ENCODE data around the gene SLC35D1. TPM values are rescaled to one million over a fixed set of nuclear protein-coding genes. Genes with fewer than 3 reads are reported as not detected.

The SLC35D1 gene
- total and polyA plus RNA-seq, 9 of the 15 experiments (the other 6 are each of a cell fraction or from before 2014, with no cell fraction given): 2.3 to 10.4 (median 6.4) TPM

DNA sequence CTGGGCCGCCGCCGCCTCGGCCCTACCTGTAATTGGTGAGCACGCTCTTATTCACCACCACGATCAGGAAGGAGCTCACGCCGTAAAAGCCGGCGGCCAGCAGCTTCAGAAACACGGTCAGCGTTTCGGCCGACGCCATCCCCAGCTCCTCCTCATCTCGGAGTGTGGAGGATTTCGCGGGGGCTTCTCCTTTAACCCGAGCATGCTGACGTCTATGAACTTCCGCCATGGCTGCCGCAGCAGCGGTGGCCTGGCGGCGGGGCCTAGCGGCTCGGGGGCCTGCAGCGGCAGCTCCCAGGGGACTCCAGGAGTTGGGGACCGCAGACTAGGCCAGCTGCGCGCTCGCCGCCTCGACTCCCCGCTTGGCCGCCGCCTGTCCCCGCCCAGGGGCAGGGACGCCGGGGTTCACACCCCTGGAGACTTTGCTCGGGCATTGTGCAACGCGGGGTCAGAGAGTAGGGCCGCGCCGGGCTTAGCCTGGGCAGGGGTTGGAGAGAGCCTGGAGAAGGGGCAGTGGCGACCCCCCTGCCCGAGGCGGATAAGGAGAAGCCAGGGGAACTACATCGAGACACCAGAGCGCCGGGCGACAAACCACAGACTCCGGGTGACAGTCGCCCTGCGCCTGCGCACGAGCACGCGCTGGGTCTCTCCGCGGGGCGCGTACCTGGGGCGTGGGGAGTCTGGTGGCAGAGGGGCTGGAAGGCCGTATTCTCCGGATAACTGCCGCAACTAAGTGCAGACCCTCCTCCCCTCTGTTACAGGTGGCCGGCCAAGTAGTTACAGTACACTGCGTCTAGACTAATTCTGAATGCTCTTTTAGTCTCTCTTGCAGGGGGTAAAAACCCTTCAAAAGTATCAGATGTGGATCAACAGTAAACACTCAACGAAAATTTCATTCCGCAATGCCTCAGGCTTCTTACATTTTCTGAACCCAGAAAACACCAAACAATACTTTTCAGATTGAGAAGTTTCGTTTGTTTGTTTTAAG, at the start of gene SLC35D1 (continued):
- TF ChIP-seq, protein P1, sequence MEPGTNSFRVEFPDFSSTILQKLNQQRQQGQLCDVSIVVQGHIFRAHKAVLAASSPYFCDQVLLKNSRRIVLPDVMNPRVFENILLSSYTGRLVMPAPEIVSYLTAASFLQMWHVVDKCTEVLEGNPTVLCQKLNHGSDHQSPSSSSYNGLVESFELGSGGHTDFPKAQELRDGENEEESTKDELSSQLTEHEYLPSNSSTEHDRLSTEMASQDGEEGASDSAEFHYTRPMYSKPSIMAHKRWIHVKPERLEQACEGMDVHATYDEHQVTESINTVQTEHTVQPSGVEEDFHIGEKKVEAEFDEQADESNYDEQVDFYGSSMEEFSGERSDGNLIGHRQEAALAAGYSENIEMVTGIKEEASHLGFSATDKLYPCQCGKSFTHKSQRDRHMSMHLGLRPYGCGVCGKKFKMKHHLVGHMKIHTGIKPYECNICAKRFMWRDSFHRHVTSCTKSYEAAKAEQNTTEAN (CRISPR knock-in tag; IDR thresholded peaks at IDR 0.05): no peak
- no peak for TF ChIP-seq HCFC1 (IDR thresholded peaks at IDR 0.05; ENCODE audit: low read depth, low read length)
- no peak for TF ChIP-seq NFE2L1 (tag; IDR thresholded peaks at IDR 0.05; ENCODE audit: borderline replicate concordance, low read depth)
- TF ChIP-seq POU5F1 (IDR thresholded peaks at IDR 0.05; ENCODE audit: borderline replicate concordance, low read depth, low read length, partially characterized antibody): no peak
- peak; percentile 40; the same call in 1 of the 2 replicates for TF ChIP-seq SMAD4 (CRISPR knock-in tag; conservative IDR thresholded peaks at IDR 0.05)
- no peak for TF ChIP-seq NCOA4 (IDR thresholded peaks at IDR 0.05; ENCODE audit: partially characterized antibody)
- peak; percentile 49 for TF ChIP-seq ATF7 (IDR thresholded peaks at IDR 0.05)
- TF ChIP-seq SAFB (IDR thresholded peaks at IDR 0.05; ENCODE audit: borderline replicate concordance, low read depth, low read length): no peak
- TF ChIP-seq NCOA6 (IDR thresholded peaks at IDR 0.05): peak; percentile 40; the same call in 1 of the 2 replicates
- TF ChIP-seq RCOR1 (IDR thresholded peaks at IDR 0.05; ENCODE audit: borderline replicate concordance in 1 of 2, low read depth in 2 of 2, low read length in 2 of 2): no peak
- TF ChIP-seq MAZ (CRISPR knock-in tag; conservative IDR thresholded peaks at IDR 0.05 in 1 of 2, IDR thresholded peaks at IDR 0.05 in 1 of 2): peak; percentile 49 to 71; a peak in 3 of 4 replicates
- TF ChIP-seq ZNF76 (CRISPR knock-in tag; IDR thresholded peaks at IDR 0.05; ENCODE audit: borderline replicate concordance): peak; percentile 83
- TF ChIP-seq BACH1 (tag; IDR thresholded peaks at IDR 0.05): no peak
- no peak for TF ChIP-seq GTF2A2 (tag; IDR thresholded peaks at IDR 0.05)
- TF ChIP-seq PTBP1 (IDR thresholded peaks at IDR 0.05; ENCODE audit: low read depth, low read length): no peak
- TF ChIP-seq U2AF1 (optimal IDR thresholded peaks at IDR 0.05; ENCODE audit: low read depth, low read length): no peak
- TF ChIP-seq, protein P2, sequence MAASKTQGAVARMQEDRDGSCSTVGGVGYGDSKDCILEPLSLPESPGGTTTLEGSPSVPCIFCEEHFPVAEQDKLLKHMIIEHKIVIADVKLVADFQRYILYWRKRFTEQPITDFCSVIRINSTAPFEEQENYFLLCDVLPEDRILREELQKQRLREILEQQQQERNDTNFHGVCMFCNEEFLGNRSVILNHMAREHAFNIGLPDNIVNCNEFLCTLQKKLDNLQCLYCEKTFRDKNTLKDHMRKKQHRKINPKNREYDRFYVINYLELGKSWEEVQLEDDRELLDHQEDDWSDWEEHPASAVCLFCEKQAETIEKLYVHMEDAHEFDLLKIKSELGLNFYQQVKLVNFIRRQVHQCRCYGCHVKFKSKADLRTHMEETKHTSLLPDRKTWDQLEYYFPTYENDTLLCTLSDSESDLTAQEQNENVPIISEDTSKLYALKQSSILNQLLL (CRISPR knock-in tag; IDR thresholded peaks at IDR 0.05; ENCODE audit: borderline replicate concordance): no peak
- peak; percentile 93 for TF ChIP-seq RBFOX2 (IDR thresholded peaks at IDR 0.05; ENCODE audit: low read depth, low read length)
- no peak for TF ChIP-seq POLR2AphosphoS2 (IDR thresholded peaks at IDR 0.05; ENCODE audit: low read length)
- TF ChIP-seq TCF7L2 (IDR thresholded peaks at IDR 0.05; ENCODE audit: low read depth, low read length): no peak
- TF ChIP-seq SREBF2 (CRISPR knock-in tag; IDR thresholded peaks at IDR 0.05): no peak
- TF ChIP-seq CEBPB (tag; IDR thresholded peaks at IDR 0.05): peak; percentile 97
- TF ChIP-seq ZBTB17 (CRISPR knock-in tag; IDR thresholded peaks at IDR 0.05): peak; percentile 68
- no peak for TF ChIP-seq ZNF668 (CRISPR knock-in tag; IDR thresholded peaks at IDR 0.05)
- TF ChIP-seq, protein P3, sequence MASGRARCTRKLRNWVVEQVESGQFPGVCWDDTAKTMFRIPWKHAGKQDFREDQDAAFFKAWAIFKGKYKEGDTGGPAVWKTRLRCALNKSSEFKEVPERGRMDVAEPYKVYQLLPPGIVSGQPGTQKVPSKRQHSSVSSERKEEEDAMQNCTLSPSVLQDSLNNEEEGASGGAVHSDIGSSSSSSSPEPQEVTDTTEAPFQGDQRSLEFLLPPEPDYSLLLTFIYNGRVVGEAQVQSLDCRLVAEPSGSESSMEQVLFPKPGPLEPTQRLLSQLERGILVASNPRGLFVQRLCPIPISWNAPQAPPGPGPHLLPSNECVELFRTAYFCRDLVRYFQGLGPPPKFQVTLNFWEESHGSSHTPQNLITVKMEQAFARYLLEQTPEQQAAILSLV (tag; IDR thresholded peaks at IDR 0.05): no peak
